ENCODE results near the gene BRCA1.
A peak's percentile ranks its signal among the peaks of the same experiment; 100 is the strongest.

The BRCA1 gene

DNA sequence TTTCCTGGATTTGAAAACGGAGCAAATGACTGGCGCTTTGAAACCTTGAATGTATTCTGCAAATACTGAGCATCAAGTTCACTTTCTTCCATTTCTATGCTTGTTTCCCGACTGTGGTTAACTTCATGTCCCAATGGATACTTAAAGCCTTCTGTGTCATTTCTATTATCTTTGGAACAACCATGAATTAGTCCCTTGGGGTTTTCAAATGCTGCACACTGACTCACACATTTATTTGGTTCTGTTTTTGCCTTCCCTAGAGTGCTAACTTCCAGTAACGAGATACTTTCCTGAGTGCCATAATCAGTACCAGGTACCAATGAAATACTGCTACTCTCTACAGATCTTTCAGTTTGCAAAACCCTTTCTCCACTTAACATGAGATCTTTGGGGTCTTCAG is 32.3 kb downstream of the BRCA1 start:
- Histone ChIP-seq H3K27ac (no peak overlapping the region), H3K4me3 (no peak overlapping the region)
- no peak for TF ChIP-seq CTCF (IDR thresholded peaks at IDR 0.05)
- DNase-seq (ENCODE audit: low spot score), result no peak

DNA sequence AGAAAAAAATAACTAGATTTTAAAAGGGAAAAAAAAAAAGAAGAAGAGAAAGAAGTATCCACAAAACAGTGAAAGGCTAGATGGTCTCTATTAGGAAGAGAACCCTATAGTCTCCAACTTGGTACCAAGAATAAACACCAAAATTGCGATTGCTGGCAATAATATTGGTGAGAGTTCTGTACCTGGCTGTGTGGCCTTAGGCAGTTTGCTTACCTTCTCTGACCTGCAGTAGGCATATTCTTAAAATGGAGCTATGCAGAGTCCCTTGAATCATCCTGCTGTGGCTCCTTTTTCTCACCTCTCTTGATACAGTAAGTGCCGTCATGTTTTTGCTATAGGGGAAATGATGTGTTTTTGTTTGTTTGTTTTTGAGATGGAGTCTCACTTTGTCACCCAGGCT is 35.1 kb downstream of the BRCA1 start:
- Histone ChIP-seq H3K4me3 (no peak overlapping the region), H3K27ac (no peak overlapping the region)
- TF ChIP-seq CTCF (IDR thresholded peaks at IDR 0.05), result no peak
- DNase-seq (ENCODE audit: low spot score), result no peak

- TF ChIP-seq CTCF (IDR thresholded peaks at IDR 0.05), result no peak
- DNase-seq (ENCODE audit: low spot score), result no peak
- Histone ChIP-seq H3K4me3 (no peak overlapping the region), H3K27ac (peak overlapping the region in 1 of 2 donors; percentile 57)
Observed at GRCh38 chr17:43085474-43085873, 39.7 kb downstream of the BRCA1 start.

DNA sequence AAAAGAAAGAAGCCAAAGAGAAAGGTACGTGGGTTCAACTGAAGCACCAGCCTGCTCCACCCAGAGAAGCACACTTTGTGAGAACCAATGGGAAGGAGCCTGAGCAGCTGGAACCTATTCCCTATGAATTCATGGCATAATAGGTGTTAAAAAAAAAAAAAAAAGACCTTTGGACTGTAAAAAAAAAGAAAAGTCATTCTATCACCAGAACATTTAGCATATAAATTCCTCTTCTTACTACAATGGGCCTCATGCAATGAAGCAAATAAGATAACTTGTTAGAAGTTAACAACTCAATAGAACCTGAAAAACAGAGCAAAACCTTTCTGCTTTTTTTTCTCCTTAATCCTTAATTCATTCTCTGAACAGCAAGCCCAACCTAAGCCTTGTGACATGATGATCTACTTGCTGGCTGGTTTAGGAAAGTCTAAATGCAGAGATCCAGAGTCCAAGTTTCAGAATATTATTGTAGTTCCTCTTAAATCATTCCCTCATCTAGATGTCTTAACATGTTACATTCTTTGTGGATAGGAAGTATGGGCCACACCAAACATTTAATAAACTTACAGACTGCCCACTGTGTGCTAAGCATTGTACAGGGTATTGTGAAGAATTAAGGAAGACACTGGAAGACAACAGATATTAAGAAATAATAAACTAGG is 45.4 kb downstream of the BRCA1 start:
- no peak overlapping the region for H3K4me3 ChIP-seq
- no peak overlapping the region for H3K27ac ChIP-seq
- no peak for TF ChIP-seq CTCF (IDR thresholded peaks at IDR 0.05)
- no peak for DNase-seq (ENCODE audit: low spot score)

DNA sequence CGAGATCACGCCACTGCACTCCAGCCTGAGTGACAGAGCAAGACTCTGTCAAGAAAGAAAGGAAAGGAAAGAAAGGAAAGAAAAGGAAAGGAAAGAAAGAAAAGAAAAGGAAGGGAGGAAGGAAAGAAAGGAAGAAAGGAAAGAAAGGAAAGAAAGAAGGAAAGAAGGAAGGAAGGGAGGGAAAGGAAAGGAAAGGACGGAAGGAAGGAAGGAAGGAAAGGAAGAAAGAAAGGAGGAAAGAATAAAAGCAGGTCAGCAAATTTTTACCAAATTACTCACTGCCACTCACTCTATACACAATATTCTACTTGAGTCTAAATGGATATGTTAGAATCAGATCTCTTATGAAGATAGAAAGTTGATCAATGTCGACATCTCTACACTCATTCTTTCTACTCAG is 50.3 kb downstream of the BRCA1 start:
- no peak for DNase-seq (ENCODE audit: low spot score)
- TF ChIP-seq CTCF (IDR thresholded peaks at IDR 0.05), result no peak
- no peak overlapping the region for H3K4me3 ChIP-seq
- no peak overlapping the region for H3K27ac ChIP-seq

- DNase-seq (ENCODE audit: low spot score), result no peak
- H3K4me3 ChIP-seq, result no peak overlapping the region
- TF ChIP-seq CTCF (IDR thresholded peaks at IDR 0.05), result no peak
- no peak overlapping the region for H3K27ac ChIP-seq
Observed at GRCh38 chr17:43070872-43071271, 54.3 kb downstream of the BRCA1 start.

DNA sequence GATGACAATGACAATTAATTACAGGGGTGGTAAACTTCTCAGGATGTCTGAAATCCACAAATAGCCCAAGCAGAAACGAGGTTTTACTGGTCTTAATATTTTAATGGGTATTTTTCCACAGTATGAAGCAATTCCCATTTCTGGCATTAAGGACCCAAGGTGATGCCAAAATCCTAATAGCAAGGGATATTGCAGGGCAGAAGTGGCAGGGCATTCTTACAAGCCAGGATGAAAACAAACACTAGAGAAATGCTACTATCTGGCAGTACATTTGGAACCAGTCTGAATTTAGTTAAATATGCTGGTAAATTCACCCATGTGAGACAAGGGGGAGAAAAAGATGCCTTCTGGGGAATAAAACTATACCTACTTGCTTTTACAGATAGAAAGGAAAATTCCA is 54.9 kb downstream of the BRCA1 start:
- no peak overlapping the region for H3K4me3 ChIP-seq
- no peak overlapping the region for H3K27ac ChIP-seq
- no peak for DNase-seq (ENCODE audit: low spot score)
- TF ChIP-seq CTCF (IDR thresholded peaks at IDR 0.05), result no peak

Data from coronary artery (tissue), 2 donors.